Omental fat pad (tissue), 4 donors: ENCODE data around the gene LAMC3. TPM values are rescaled to one million over a fixed set of nuclear protein-coding genes. Genes with fewer than 3 reads are reported as not detected.
"Not testable (repeated sequence)": the region's sequence is repeated elsewhere in the genome, so short reads cannot be mapped to it uniquely, and the experiment has no call there.

ENCODE experiments used
- ATAC-seq: fragments of 150-250 bp; one replicate; pipeline ENCODE4 v1.9.1; 2016; ENCODE audit warnings: mild to moderate bottlenecking, moderate library complexity; ENCODE audit not compliant: low FRiP score
- DNase-seq: peaks from one replicate; pipeline ENCODE4 v3.0.0-alpha.2; 2019; ENCODE audit warnings: low spot score
- total RNA-seq, 4 donors: library from RNA; depleted of rRNA; stranded (reverse); fragments of >200 nt; gene quantifications; one replicate each; pipeline ENCODE4 v1.1.0, GENCODE V29; 2016
- TF ChIP-seq, protein P1 (sequence below), 3 donors: fragments of 450-650 bp; IDR thresholded peaks; one replicate each; pipeline ENCODE4 v1.5.1; 2016 to 2017; ENCODE audit warnings: antibody characterized with exemption in 3 of 3, mild to moderate bottlenecking in 3 of 3, moderate library complexity in 2 of 3

LAMC3 gene
- total RNA-seq, 4 donors from 2014 or later, result 0.09 to 1.9 (median 0.65) TPM

DNA sequence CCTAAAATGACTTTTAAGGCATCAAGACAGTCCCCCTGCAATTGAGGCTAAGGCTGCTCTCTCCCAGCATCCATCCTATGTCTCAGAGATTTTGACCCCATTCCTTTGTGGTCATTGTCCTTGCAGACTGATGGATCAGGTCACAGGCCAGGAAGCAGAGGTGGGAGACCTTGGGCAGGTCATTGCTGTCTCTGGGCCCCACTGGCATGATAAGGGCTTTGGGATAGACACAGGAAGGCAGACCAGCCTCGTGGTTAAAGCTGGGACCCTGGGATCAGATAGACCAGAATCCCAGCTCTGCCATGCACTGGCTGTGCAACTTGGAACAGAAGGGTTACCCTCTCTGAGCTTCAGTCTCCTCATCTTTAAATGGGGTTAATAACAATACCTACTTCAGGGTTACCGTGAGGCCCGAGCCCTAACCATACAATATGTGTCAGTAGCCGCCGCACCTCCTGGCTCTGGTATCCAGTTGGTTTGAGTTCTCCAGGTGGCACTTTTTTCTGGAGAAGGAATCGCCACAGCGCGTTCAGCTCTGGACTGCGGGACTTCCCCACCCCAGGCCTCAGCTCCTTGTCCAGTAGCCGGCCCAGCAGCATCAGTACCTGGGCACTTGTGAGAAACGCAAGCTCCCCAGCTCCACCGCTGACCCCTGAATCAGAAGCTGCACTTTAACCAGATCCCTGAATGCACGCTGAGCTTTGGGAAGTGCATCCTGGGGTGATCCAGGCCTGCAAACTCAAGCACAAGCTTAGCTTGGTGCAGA, 21.4 kb downstream of the LAMC3 start:
- TF ChIP-seq, protein P1, sequence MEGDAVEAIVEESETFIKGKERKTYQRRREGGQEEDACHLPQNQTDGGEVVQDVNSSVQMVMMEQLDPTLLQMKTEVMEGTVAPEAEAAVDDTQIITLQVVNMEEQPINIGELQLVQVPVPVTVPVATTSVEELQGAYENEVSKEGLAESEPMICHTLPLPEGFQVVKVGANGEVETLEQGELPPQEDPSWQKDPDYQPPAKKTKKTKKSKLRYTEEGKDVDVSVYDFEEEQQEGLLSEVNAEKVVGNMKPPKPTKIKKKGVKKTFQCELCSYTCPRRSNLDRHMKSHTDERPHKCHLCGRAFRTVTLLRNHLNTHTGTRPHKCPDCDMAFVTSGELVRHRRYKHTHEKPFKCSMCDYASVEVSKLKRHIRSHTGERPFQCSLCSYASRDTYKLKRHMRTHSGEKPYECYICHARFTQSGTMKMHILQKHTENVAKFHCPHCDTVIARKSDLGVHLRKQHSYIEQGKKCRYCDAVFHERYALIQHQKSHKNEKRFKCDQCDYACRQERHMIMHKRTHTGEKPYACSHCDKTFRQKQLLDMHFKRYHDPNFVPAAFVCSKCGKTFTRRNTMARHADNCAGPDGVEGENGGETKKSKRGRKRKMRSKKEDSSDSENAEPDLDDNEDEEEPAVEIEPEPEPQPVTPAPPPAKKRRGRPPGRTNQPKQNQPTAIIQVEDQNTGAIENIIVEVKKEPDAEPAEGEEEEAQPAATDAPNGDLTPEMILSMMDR (IDR thresholded peaks at IDR 0.05), result no peak
- no peak for DNase-seq
- ATAC-seq, result no peak

DNA sequence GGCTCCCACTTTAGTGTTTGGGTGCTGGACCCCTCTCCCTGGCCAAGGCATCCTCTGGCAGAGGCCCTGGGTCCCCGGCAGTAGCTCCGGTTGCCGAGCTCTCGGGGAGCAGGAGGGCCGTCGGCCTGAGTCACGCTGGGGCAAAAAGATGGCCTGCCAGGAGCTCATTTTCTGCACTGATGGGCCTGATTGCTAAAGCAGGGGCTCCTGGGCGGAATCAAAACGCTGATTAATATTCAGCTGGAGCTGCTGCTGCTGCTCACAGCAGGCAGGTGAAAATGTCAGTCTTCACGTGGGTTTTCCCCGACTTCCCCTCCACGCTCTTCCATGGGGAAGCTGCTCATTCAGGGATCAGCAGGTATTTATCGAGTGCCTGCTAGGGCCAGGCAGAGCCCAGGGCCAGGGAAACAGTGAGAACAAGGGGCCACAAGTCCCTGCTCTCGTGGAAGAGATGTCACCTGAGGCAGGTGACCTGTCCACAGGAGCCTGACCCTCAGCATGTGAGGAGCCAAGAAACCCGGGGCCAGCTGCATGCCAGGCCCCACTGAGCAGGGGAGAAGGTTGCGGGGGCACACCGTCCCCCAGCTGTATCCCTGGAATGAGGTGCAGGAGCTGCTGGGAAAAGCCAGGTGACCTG, 22.1 kb downstream of the LAMC3 start:
- TF ChIP-seq, protein P1 (IDR thresholded peaks at IDR 0.05), result no peak
- DNase-seq, result no peak

DNA sequence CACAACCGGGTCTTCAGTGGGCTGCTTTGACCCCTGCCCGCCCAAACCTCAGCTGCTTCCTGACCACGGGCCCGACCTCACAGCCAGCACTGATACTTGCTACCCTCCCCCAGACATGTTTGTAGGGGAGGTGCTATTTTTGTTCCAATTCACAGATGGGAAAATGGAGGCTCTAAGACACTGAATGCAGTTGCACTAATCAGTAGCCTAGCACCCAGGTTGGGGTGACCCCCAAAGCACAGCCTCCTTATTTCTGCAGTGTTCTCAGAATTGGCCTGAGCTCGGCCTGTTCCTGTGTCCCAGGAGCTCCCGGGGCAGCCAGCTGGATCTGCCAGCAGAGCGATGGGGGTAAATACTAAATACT, 22.6 kb downstream of the LAMC3 start:
- TF ChIP-seq, protein P1 (IDR thresholded peaks at IDR 0.05), result no peak
- DNase-seq, result no peak
- ATAC-seq, result no peak

More for the DNA sequence above, 22.1 kb downstream of the LAMC3 start:
- ATAC-seq, result no peak

DNA sequence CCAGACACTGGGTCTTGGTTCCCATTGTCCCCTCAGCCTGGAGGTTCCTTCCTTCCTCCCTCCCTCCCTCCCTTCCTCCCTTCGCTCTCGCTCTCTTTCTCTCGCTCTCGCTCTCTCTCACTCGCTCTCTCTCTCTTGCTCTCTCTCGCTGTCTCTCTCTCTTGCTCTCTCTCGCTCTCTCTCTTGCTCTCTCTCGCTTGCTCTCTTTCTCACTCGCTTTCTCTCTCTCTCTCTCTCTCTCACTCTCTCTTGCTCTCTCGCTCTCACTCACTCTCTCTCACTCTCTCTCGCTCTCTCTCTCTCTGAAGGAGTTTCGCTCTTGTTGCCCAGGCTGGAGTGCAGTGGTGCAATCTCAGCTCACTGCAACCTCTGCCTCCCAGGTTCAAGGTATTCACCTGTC, 23.4 kb downstream of the LAMC3 start:
- ATAC-seq, result no peak
- TF ChIP-seq, protein P1 (IDR thresholded peaks at IDR 0.05), result no peak
- no peak for DNase-seq

DNA sequence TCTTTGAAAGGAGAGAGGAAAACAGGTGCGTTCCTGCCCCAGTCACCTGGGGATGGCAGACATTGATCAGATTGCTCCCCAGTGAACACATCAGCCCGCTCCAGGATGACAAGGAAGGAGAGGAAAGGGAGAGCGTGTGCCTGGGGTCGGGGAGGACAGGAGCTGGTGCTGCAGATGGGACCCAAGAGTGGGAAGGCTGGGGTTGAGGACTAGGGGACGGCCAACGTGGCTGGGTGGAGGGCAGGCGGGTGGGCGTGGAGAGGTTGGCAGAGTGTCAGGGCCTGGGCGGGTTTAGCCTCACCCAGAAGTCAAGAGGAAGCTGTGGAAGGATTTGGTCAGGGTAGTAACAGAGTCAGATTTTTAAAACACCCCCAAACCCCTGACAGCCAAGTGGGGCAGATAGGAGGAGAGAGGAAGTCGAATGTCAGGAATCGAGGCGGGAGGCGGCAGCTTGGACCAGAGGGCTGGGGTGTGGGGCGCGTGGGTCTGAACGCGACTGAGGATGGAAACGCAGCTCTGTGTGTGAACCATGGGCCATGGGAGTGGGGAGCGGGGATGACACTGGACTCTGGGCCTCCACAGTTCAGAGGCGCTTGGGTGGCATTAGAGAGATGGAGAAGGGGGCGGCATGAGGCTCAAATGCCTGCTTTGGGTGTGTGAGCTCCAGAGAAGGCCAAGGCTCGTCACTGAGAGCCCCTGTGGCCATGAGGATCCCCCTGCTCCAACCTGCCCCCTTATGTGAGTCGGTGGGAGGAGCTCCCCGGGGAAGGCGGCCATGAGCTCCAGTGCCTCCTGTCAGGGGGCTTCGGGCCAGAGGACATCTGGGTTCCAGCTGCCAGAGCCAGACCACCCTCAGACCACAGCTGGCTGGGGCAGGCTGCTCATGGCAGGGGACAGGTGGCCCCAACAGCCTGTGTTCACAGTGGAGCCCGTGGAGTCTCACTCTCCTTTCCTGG, 24.6 kb downstream of the LAMC3 start:
- no peak for ATAC-seq
- no peak for DNase-seq

DNA sequence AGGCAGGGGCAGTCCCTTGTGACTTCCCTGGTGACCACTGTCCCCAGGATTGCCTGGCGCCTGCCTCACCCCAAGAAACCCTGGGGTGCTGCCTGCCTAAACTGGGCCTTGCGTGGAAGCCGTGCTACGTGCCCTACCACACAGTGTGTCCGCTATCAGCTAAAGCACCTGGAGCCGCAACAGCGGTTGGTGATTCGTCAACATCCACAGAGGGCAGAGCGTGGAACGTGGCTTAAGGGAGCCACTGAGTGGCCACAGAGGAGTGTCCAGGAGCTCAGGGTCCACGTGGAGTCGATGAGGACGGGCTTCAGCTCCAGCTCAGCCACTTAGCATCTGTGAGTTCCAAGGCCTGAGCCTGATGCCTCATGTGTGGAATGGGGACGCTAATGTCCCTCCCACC, 25.3 kb downstream of the LAMC3 start:
- TF ChIP-seq, protein P1 (IDR thresholded peaks at IDR 0.05), result no peak
- no peak for ATAC-seq
- no peak for DNase-seq

More for the DNA sequence above, 24.6 kb downstream of the LAMC3 start:
- TF ChIP-seq, protein P1 (IDR thresholded peaks at IDR 0.05), result no peak

DNA sequence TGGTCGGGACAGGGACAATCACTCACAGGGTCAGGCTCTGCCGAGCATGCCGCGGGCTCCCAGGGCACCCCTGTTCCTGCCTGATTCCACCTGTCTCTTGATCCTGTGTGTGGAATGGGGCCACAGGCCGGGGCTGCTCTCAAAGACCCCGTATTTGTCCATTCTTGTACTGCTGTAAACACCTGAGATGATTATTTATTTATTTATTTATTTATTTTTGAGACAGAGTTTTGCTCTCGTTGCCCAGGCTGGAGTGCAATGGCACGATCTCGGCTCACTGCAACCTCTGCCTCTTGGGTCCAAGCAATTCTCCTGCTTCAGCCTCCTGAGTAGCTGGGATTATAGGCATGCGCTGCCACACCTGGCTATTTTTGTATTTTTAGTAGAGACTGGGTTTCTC, 25.8 kb downstream of the LAMC3 start:
- not testable (repeated sequence) for ATAC-seq, DNase-seq
